ENCODE measurements around the gene ADGRL2.

- TF ChIP-seq CTCF (IDR thresholded peaks at IDR 0.05) (no peak), POLR2AphosphoS5 (IDR thresholded peaks at IDR 0.05; ENCODE audit: low read depth, low read length) (no peak)
Observed at GRCh38 chr1:81982523-81982922, 181.8 kb downstream of the ADGRL2 start.
